Measurements from ENCODE around the gene MTA1.

MTA1 gene

DNA sequence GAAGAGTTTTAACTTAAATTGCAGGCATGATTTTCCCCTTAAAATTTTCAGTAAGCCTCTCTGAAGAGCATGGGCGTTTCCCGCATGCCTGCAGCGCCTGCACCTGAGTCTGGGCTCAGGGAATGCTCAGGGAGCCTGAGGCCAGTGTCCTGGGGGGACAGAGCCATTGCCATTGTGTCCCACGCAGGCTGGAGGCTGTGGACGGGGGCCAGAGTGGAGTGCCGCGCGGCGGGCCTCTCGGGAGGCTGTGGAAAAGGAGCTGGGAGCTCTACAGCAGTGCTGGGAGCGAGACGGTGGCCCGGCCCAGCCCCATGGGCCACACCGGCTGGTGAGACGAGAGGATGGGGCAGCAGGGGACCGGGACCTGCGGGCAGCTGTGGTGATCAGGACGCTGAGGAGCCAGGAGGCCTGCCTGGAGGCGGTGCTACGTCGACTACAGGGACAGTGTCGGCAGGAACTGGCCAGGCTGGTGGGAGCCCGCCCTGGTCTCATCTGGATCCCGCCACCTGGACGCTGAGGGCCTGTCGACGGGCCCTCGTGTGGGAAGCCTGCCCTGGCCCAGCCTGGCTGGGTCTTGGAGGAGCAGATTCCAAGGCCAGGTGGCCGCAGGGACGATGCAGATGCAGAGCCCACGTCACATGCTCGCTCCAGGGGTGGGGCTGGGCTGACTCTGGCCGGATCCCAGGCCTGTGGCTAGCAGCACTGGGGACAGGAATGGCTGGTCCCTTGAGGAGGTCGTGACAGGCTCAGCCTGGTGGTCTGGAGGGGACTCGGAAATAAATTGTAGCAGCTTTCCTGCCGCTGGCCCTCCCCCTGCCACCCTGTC, 79.0 kb downstream of the MTA1 start:
- TF ChIP-seq POLR2A (IDR thresholded peaks at IDR 0.05; ENCODE audit: low read depth, low read length) (no peak), POLR2AphosphoS5 (IDR thresholded peaks at IDR 0.05; ENCODE audit: low read depth, low read length) (0 out of 2 replicates have a peak, but pooled peaks have one; percentile 4)
- FAIRE-seq (no peak), DNase-seq (ENCODE audit: insufficient read length, low spot score) (peak; percentile 23)

DNA sequence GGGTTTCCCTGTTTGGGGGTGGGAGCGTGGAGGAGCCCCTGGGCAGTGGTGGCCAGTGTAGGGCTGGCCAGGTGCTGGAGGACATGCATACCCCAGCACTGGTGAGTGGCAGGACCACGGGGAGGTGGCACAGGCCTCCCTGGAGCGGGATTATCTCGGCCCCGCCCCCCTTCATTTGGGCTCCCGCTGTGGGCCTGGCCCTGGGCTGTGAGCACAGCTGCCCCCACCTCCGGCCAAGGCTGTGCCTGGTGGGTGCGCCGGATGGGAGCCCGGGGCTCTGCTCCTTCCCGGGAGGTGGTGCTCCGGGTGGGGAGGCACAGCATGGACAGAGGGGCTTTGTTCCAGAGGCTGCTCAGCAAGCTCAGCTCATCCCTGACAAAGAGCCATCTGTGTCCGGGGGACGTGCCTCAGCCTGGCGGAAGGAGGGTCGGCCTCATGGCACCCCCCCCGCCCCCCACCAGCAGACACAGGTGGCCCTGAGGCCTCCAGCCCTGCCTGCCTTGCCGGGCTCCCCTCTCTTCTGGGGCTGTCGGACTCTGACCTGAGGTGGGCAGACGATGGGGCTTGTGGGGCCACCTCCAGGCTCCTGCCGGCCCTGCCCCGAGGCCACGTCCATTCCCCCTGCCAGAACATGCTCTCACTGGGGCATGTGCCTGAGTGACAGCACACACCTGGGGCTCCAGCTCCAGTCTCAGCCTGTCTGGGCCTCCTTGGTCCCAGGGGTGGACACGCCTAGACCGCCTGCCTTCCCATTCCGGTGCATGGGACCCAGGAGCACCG, 79.8 kb downstream of the MTA1 start:
- TF ChIP-seq POU2F2 (IDR thresholded peaks at IDR 0.05; ENCODE audit: low read depth, low read length) (no peak), POLR2A (IDR thresholded peaks at IDR 0.05; ENCODE audit: low read depth, low read length) (no peak), POLR2AphosphoS5 (IDR thresholded peaks at IDR 0.05; ENCODE audit: low read depth, low read length) (0 out of 2 replicates have a peak, but pooled peaks have one; percentile 5)
- FAIRE-seq (no peak), DNase-seq (ENCODE audit: insufficient read length, low spot score) (peak; percentile 18)

DNA sequence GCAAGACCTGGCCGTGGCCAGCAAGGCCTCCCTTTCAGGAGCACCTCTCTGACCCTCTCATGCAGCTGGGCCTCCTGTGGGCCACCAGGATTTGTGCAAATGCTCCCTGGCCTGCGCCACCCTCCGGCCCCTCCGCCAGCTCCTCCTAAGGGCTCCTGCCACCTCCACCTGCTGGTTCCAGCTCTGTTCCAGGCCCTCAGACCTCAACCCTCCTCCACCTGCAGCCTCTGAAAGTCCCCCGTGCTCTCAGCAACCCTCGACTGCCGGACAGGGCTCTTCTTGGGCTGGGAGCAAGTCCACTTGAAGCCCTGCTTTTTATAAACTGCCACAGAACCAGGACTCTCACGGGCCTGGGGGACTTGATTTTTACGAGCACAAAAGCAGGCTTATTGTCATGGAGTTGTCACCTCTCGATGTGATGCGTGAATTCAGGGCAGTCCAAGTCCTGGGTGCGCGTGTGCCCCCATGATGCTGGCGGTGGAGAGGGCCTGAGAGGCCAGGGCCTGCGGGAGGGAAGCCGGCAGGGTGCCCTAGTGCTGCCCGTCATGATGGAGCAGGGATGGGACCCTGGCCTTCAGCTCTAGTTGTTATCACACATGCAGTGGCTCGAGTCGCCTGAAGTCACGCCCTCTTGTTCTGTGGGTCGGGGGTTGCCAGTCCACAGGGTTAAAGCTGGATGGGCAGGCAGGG, 80.6 kb downstream of the MTA1 start:
- peak; percentile 16 for DNase-seq (ENCODE audit: insufficient read length, low spot score)
- TF ChIP-seq SPI1 (IDR thresholded peaks at IDR 0.05; ENCODE audit: low read depth, low read length) (no peak), POU2F2 (IDR thresholded peaks at IDR 0.05; ENCODE audit: low read depth, low read length) (no peak), POLR2AphosphoS5 (IDR thresholded peaks at IDR 0.05; ENCODE audit: low read depth, low read length) (no peak), POLR2A (IDR thresholded peaks at IDR 0.05; ENCODE audit: low read depth, low read length) (no peak), TAF1 (IDR thresholded peaks at IDR 0.05; ENCODE audit: low read depth, low read length) (no peak), PAX5 (IDR thresholded peaks at IDR 0.05; ENCODE audit: insufficient read depth, low read length, severe bottlenecking) (no peak)
- FAIRE-seq = no peak

DNA sequence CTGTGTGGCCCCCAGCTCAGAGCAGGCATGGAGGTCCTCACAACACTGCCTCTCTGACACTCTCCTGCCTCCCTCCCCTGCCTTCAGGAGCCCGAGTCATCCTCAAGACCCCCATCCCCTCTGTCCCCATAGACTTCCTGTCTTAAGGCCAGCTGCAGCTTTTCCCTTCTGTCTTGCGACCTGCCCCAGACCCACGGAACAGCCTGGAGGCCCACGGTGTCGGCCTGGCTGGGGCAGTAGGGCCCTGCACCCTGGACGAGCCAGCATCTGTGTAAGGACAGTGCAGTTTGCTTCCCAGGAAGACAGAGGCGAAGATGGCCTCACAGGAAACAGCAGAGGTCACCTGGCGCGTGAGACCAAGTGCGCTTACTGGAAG, 81.1 kb downstream of the MTA1 start:
- DNase-seq (ENCODE audit: insufficient read length, low spot score) (peak; percentile 22), FAIRE-seq (no peak)

DNA sequence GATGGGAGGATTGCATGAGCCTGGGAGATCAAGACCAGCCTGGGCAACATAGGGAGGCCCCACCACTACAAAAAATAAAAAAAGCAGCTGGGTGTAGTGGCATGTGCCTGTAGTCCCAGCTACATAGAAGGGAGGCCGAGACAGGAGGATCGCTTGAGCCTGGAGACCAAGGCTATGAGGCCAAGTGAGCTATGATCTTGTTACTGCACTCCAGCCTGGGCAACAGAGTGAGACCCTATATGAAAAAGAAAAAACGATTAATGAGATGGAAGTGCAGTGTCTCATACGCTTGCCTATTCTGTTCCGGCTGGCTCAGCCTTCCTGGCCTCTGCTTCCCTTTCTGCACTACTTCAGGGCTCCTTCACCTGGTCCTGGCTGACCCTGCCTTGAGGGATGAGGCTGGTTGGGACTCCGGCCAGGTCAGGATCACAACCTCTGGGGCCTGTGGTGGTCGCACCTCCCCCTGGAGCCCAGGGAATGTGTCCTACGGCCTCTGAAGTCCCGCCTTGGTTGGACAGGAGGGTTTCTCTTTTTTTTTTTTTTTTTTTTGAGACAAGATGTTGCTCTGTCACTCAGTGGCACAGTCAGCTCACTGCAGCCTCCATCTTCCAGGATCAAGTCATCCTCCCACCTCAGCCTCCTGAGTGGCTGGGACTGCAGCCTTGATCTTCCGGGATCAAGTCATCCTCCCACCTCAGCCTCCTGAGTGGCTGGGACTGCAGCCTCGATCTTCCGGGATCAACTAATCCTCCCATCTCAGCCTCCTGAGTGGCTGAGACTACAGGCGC, 82.1 kb downstream of the MTA1 start:
- no peak for TF ChIP-seq POU2F2 (IDR thresholded peaks at IDR 0.05; ENCODE audit: low read depth, low read length)
- no peak for TF ChIP-seq PAX5 (IDR thresholded peaks at IDR 0.05; ENCODE audit: insufficient read depth, low read length, severe bottlenecking)
- TF ChIP-seq SPI1 (IDR thresholded peaks at IDR 0.05; ENCODE audit: low read depth, low read length) = no peak
- no peak for TF ChIP-seq POLR2A (IDR thresholded peaks at IDR 0.05; ENCODE audit: low read depth, low read length)
- DNase-seq (ENCODE audit: insufficient read length, low spot score) (no peak), FAIRE-seq (no peak)

More for the DNA sequence above, 81.1 kb downstream of the MTA1 start:
- TF ChIP-seq PAX5 (IDR thresholded peaks at IDR 0.05; ENCODE audit: insufficient read depth, low read length, severe bottlenecking) (no peak), TAF1 (IDR thresholded peaks at IDR 0.05; ENCODE audit: low read depth, low read length) (no peak), SPI1 (IDR thresholded peaks at IDR 0.05; ENCODE audit: low read depth, low read length) (no peak), POLR2A (IDR thresholded peaks at IDR 0.05; ENCODE audit: low read depth, low read length) (no peak), POLR2AphosphoS5 (IDR thresholded peaks at IDR 0.05; ENCODE audit: low read depth, low read length) (no peak), POU2F2 (IDR thresholded peaks at IDR 0.05; ENCODE audit: low read depth, low read length) (no peak)

DNA sequence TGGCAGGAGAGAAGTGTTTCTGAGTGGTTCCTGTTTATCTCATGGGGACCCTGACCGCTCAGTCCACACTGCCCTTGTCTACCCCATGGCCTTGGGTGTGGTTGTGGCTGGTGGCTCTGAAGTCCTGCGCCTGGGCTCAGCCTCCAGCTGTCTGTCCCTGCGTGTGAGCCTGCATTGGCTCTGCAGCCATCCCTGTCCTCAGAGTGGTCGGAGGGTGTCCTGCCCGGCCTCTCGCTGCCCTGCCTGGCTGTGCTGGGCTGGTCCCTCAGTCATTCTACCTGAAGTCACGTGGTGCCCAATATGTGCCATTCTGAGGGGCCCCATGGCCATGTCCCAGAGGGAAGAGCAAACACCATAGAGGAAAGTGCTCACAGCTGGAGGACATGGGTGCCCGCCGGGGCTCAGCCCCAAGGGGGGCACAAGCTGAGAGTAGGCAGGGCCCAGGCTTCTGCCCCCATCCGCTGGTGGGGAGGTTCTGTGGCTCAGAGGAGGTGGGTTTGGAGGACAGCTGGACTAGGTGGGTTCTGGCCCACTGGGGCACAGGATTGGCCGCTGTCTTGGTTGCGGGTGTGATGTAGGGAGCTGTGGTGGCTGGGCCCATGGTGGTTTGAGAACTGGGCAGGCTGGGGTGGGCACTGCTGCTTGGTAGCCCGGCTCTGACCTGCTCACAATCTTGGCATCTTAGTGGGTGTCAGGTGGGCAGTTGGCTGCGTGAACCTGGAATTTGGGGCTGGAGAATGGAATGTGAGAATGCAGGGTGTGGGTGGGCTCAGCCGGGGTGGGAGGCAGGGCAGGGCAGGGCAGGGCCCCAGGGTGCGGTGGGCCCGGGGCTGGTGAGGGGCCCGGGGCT, 83.0 kb downstream of the MTA1 start:
- no peak for FAIRE-seq
- DNase-seq (ENCODE audit: insufficient read length, low spot score) = peak; percentile 17
- TF ChIP-seq POLR2A (IDR thresholded peaks at IDR 0.05; ENCODE audit: low read depth, low read length) (no peak), PAX5 (IDR thresholded peaks at IDR 0.05; ENCODE audit: insufficient read depth, low read length, severe bottlenecking) (no peak), SPI1 (IDR thresholded peaks at IDR 0.05; ENCODE audit: low read depth, low read length) (no peak), POU2F2 (IDR thresholded peaks at IDR 0.05; ENCODE audit: low read depth, low read length) (no peak), POLR2AphosphoS5 (IDR thresholded peaks at IDR 0.05; ENCODE audit: low read depth, low read length) (no peak), TAF1 (IDR thresholded peaks at IDR 0.05; ENCODE audit: low read depth, low read length) (no peak)

DNA sequence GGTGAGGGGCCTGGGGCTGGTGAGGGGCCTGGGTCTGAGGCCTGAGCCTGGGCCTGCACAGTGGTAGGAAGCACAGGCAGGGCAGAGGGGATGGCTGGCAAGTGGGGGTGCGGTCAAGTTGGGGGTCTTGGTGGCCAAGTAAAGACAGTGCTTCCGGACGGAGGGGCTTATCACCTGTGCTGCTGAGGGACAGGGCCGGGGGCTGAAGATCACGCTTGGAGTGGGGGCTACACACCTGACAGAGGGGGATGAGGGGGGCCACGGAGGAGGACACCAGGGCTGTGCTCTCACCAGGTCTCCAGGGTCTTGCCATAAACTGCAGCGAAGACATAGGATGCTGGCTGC, 83.6 kb downstream of the MTA1 start:
- no peak for TF ChIP-seq POLR2A (IDR thresholded peaks at IDR 0.05; ENCODE audit: low read depth, low read length)
- no peak for TF ChIP-seq SPI1 (IDR thresholded peaks at IDR 0.05; ENCODE audit: low read depth, low read length)
- TF ChIP-seq TAF1 (IDR thresholded peaks at IDR 0.05; ENCODE audit: low read depth, low read length) = no peak
- no peak for TF ChIP-seq POU2F2 (IDR thresholded peaks at IDR 0.05; ENCODE audit: low read depth, low read length)
- no peak for TF ChIP-seq POLR2AphosphoS5 (IDR thresholded peaks at IDR 0.05; ENCODE audit: low read depth, low read length)
- TF ChIP-seq PAX5 (IDR thresholded peaks at IDR 0.05; ENCODE audit: insufficient read depth, low read length, severe bottlenecking) = no peak
- peak; percentile 19 for DNase-seq (ENCODE audit: insufficient read length, low spot score)
- FAIRE-seq = no peak

DNA sequence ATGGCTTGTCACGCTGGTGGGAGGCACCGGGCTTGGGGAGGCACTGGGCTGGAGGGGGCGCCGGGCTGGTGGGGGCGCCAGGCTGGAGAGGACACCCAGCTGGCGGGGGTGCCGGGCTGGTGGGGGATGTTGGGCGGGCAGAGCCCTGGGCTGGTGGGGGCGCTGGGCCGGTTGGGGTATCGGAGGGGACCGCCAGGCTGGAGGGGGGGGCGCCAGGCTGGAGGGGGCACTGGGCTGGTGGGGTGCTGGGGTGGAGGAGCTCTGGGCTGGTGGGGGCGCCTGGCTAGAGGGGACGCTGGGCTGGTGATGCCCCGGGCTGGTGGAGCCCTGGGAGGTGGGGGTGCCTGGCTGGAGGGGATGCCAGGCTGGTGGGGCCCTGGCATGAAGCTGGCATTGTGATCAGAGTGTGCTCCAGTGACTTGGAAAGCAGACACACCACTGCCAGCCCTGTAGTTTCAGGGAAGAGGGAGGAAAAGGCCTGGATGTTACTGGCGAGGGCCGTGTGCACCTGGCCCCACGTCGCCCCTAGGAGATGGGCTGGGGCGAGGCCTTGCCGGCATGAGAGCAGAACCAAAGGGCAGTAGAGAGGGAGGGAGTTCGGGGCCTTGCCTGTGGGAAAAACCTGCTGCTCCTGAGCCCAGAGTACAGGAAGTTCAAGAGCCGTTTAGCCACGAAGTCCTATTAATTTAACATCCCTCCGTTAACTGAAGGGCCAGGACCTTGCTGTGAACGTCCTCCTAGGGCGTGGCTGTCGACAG, 84.5 kb downstream of the MTA1 start:
- DNase-seq (ENCODE audit: insufficient read length, low spot score) = peak; percentile 16
- TF ChIP-seq TAF1 (IDR thresholded peaks at IDR 0.05; ENCODE audit: low read depth, low read length) (no peak), SPI1 (IDR thresholded peaks at IDR 0.05; ENCODE audit: low read depth, low read length) (no peak), PAX5 (IDR thresholded peaks at IDR 0.05; ENCODE audit: insufficient read depth, low read length, severe bottlenecking) (no peak), POLR2AphosphoS5 (IDR thresholded peaks at IDR 0.05; ENCODE audit: low read depth, low read length) (no peak), POU2F2 (IDR thresholded peaks at IDR 0.05; ENCODE audit: low read depth, low read length) (no peak), POLR2A (IDR thresholded peaks at IDR 0.05; ENCODE audit: low read depth, low read length) (no peak)
- no peak for FAIRE-seq

Measured in GM12891 (cell line).